Sigmoid colon (tissue), 7 donors: Measurements from ENCODE around the gene EFHD1. TPM values are rescaled to one million over a fixed set of nuclear protein-coding genes. Genes with fewer than 3 reads are reported as not detected.

Experiments
- DNase-seq: peaks from one replicate; pipeline ENCODE4 v3.0.0-alpha.2; 2019
- H3K27ac ChIP-seq, 4 donors: fragments of 200-600 bp; sonication (generic); one replicate each; pipeline ENCODE4 v1.5.1; 2016 to 2019; ENCODE audit warnings: mild to moderate bottlenecking in 1 of 4
- H3K27me3 ChIP-seq, 3 donors: fragments of 200-600 bp; sonication (generic); one replicate each; pipeline ENCODE4 v1.5.1; 2019; ENCODE audit warnings: mild to moderate bottlenecking in 1 of 3
- H3K36me3 ChIP-seq, 4 donors: fragments of 200-600 bp; sonication (generic); one replicate each; pipeline ENCODE4 v1.5.1; 2016 to 2019
- H3K4me1 ChIP-seq, 4 donors: fragments of 200-600 bp; sonication (generic); one replicate each; pipeline ENCODE4 v1.5.1; 2017 to 2019
- H3K4me3 ChIP-seq, 4 donors: fragments of 200-600 bp; sonication (generic); one replicate each; pipeline ENCODE4 v1.5.1; 2017 to 2019; ENCODE audit warnings: mild to moderate bottlenecking in 2 of 4, moderate library complexity in 1 of 4
- H3K9me3 ChIP-seq, 4 donors: fragments of 200-600 bp in 3 of 4; sonication (generic) in 3 of 4; one replicate each; pipeline versions ENCODE4 v1.5.1 to v1.6.1; 2013 to 2019
- EP300 ChIP-seq, 4 donors: sonication (generic); formaldehyde crosslinking; IDR thresholded peaks; one replicate each; pipeline ENCODE4 v1.6.1; 2017; ENCODE audit warnings: antibody characterized with exemption in 4 of 4
- POLR2A ChIP-seq, 2 donors: fragments of 450-650 bp; IDR thresholded peaks; one replicate each; pipeline ENCODE4 v1.6.1; 2016; ENCODE audit warnings: antibody characterized with exemption in 2 of 2, mild to moderate bottlenecking in 2 of 2, moderate library complexity in 2 of 2
- POLR2AphosphoS5 ChIP-seq, 4 donors: sonication (generic); formaldehyde crosslinking; IDR thresholded peaks; one replicate each; pipeline ENCODE4 v1.6.1; 2017; ENCODE audit warnings: antibody characterized with exemption in 4 of 4
- WGBS, 2 donors: extraction: QIAGEN DNeasy Blood & Tissue Kit; methylation state at CpG; one replicate each; pipeline ENCODE4 v1.1.7; 2013; 5-methylcytosine and 5-hydroxymethylcytosine counted together
- intact Hi-C: fragments of 100-400 bp; cut with DNase I; formaldehyde crosslinking; loops from one replicate; pipeline ENCODE4 v1.15.1; 2023
- polyA plus RNA-seq, 3 donors: library from polyadenylated mRNA; stranded (reverse); fragments of 200-250 nt; gene quantifications; one replicate each; pipeline ENCODE4 v1.2.3, GENCODE V29; 2013
- total RNA-seq, 4 donors: library from RNA; depleted of rRNA; stranded (reverse); fragments of >200 nt; gene quantifications; one replicate each; pipeline ENCODE4 v1.1.0, GENCODE V29; 2016
- TF ChIP-seq, protein P1 (sequence below), 4 experiments: fragments of 450-650 bp in 3 of 4; fragments of 200-600 bp in 1 of 4; IDR thresholded peaks; one replicate each; pipeline ENCODE4 v1.5.1; 2016 to 2019; ENCODE audit warnings: antibody characterized with exemption in 4 of 4, mild to moderate bottlenecking in 3 of 4, moderate library complexity in 2 of 4
- donor health status: healthy with polysubstance abuse.
- donor health status: Bipolar disorder and iron deficiency.
- donor health status: healthy.

Gene EFHD1
- total and polyA plus RNA-seq, 7 donors: 0.92 to 8.7 (median 4.2) TPM

DNA sequence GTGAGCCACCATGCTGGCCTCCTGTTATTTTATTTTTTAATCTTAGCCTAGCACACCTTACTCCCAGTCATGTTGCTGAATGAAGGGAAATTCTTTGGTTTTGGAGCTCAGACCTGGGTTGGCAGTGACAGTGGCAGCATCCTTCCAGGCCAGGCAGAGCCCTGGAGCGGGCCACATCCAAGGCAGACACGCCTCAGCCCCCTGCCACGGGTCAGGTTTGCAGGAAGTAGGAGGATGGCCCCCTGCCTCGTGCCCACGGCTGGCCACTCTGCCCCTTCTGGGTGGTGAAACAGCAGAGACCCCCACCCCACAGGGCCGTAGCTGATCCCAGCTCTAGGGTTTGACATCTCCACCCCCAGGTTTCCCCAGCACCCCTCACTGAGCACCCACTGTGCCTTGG is 11.7 kb downstream of the EFHD1 start:
- intact Hi-C loops: no loop called here
- TF ChIP-seq, protein P1, sequence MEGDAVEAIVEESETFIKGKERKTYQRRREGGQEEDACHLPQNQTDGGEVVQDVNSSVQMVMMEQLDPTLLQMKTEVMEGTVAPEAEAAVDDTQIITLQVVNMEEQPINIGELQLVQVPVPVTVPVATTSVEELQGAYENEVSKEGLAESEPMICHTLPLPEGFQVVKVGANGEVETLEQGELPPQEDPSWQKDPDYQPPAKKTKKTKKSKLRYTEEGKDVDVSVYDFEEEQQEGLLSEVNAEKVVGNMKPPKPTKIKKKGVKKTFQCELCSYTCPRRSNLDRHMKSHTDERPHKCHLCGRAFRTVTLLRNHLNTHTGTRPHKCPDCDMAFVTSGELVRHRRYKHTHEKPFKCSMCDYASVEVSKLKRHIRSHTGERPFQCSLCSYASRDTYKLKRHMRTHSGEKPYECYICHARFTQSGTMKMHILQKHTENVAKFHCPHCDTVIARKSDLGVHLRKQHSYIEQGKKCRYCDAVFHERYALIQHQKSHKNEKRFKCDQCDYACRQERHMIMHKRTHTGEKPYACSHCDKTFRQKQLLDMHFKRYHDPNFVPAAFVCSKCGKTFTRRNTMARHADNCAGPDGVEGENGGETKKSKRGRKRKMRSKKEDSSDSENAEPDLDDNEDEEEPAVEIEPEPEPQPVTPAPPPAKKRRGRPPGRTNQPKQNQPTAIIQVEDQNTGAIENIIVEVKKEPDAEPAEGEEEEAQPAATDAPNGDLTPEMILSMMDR (IDR thresholded peaks at IDR 0.05): no peak
- TF ChIP-seq POLR2A (IDR thresholded peaks at IDR 0.05) (no peak), POLR2AphosphoS5 (IDR thresholded peaks at IDR 0.05) (no peak), EP300 (IDR thresholded peaks at IDR 0.05) (no peak)
- Histone ChIP-seq H3K4me3 (no peak overlapping the region), H3K36me3 (no peaks in the 10 kb centered on the region), H3K27me3 (no peaks in the 10 kb centered on the region), H3K27ac (no peak overlapping the region), H3K4me1 (no peaks in the 10 kb centered on the region), H3K9me3 (no peaks in the 10 kb centered on the region)
- WGBS, 2 donors: 89 to 92% methylated on average over 6 of the region's 6 CpGs
- no peak for DNase-seq

GRCh38 chr2:232646726-232647125 is 13.3 kb downstream of the EFHD1 start:
- no peaks in the 10 kb centered on the region for H3K4me1 ChIP-seq
- H3K27me3 ChIP-seq: no peaks in the 10 kb centered on the region
- DNase-seq: no peak
- TF ChIP-seq, protein P1 (IDR thresholded peaks at IDR 0.05): no peak
- TF ChIP-seq POLR2AphosphoS5 (IDR thresholded peaks at IDR 0.05) (no peak), EP300 (IDR thresholded peaks at IDR 0.05) (no peak), POLR2A (IDR thresholded peaks at IDR 0.05) (no peak)
- WGBS, 2 donors: 83 to 87% methylated on average over 6 of the region's 6 CpGs
- no peak overlapping the region for H3K4me3 ChIP-seq
- no peak overlapping the region for H3K27ac ChIP-seq
- H3K9me3 ChIP-seq: no peaks in the 10 kb centered on the region
- no peaks in the 10 kb centered on the region for H3K36me3 ChIP-seq
- intact Hi-C loops: no loop called here

- no peaks in the 10 kb centered on the region for H3K9me3 ChIP-seq
- TF ChIP-seq EP300 (IDR thresholded peaks at IDR 0.05) (no peak), POLR2A (IDR thresholded peaks at IDR 0.05) (no peak), POLR2AphosphoS5 (IDR thresholded peaks at IDR 0.05) (no peak)
- TF ChIP-seq, protein P1 (IDR thresholded peaks at IDR 0.05): no peak
- H3K4me3 ChIP-seq: no peak overlapping the region
- no peak overlapping the region for H3K27ac ChIP-seq
- intact Hi-C loops: no loop called here
- DNase-seq: no peak
- H3K27me3 ChIP-seq: no peaks in the 10 kb centered on the region
- H3K4me1 ChIP-seq: no peaks in the 10 kb centered on the region
- no peaks in the 10 kb centered on the region for H3K36me3 ChIP-seq
- WGBS, 2 donors: 80 to 86% methylated on average over 8 of the region's 8 CpGs
These were observed 13.9 kb downstream of the EFHD1 start for GRCh38 chr2:232647261-232647660.

GRCh38 chr2:232649033-232649432 is 15.6 kb downstream of the EFHD1 start:
- no peaks in the 10 kb centered on the region for H3K9me3 ChIP-seq
- no peak for TF ChIP-seq EP300 (IDR thresholded peaks at IDR 0.05)
- TF ChIP-seq, protein P1 (IDR thresholded peaks at IDR 0.05): no peak
- no peak for TF ChIP-seq POLR2A (IDR thresholded peaks at IDR 0.05)
- TF ChIP-seq POLR2AphosphoS5 (IDR thresholded peaks at IDR 0.05): no peak
- H3K4me3 ChIP-seq: no peak overlapping the region
- H3K27me3 ChIP-seq: no peaks in the 10 kb centered on the region
- H3K4me1 ChIP-seq: no peaks in the 10 kb centered on the region
- no peaks in the 10 kb centered on the region for H3K36me3 ChIP-seq
- no peak overlapping the region for H3K27ac ChIP-seq
- WGBS, 2 donors: 88 to 95% methylated on average over 11 of the region's 11 CpGs
- intact Hi-C loops: no loop called here
- DNase-seq: no peak

- no peaks in the 10 kb centered on the region for H3K9me3 ChIP-seq
- H3K4me1 ChIP-seq: no peaks in the 10 kb centered on the region
- intact Hi-C loops: no loop called here
- H3K27me3 ChIP-seq: no peaks in the 10 kb centered on the region
- 81% methylated on average over 4 of the region's 4 CpGs for WGBS, 2 donors
- H3K27ac ChIP-seq: no peak overlapping the region
- H3K36me3 ChIP-seq: no peaks in the 10 kb centered on the region
- TF ChIP-seq POLR2A (IDR thresholded peaks at IDR 0.05): no peak
- TF ChIP-seq POLR2AphosphoS5 (IDR thresholded peaks at IDR 0.05): no peak
- no peak for TF ChIP-seq EP300 (IDR thresholded peaks at IDR 0.05)
- TF ChIP-seq, protein P1 (IDR thresholded peaks at IDR 0.05): no peak
- no peak overlapping the region for H3K4me3 ChIP-seq
- no peak for DNase-seq
These were observed 19.1 kb downstream of the EFHD1 start for GRCh38 chr2:232652505-232652851.
